Activated effector memory CD4-positive, alpha-beta T cell treated with anti-CD3 and anti-CD28 coated beads, Interleukin-2, amount 50 U/mL, for 16 hours (primary cell): ENCODE results near the gene IL1RL2.

Experiments used
- DNase-seq: peaks from one replicate; pipeline ENCODE4 v3.0.0-alpha.2; 2020

IL1RL2 gene

DNA sequence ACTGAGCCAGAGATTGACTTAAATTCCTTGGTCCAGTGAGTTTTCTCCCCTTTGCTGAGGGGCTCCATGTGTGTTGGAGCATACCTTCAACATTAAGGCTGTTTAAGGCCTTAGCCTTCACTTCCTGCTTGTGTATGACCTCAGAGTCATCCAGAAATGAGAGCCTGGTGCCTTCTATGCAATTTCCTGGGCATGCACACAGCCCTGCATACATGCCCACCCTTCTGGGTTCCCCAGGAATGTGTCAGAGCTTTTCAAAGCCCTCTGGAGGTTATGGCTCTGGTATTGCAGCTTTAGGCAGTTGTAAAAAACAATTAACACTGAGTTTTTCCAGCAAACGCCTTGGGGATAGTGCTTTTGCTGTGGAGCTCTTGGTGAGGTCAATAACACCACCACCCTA is 27.5 kb upstream of the IL1RL2 start:
- no peak for DNase-seq

DNA sequence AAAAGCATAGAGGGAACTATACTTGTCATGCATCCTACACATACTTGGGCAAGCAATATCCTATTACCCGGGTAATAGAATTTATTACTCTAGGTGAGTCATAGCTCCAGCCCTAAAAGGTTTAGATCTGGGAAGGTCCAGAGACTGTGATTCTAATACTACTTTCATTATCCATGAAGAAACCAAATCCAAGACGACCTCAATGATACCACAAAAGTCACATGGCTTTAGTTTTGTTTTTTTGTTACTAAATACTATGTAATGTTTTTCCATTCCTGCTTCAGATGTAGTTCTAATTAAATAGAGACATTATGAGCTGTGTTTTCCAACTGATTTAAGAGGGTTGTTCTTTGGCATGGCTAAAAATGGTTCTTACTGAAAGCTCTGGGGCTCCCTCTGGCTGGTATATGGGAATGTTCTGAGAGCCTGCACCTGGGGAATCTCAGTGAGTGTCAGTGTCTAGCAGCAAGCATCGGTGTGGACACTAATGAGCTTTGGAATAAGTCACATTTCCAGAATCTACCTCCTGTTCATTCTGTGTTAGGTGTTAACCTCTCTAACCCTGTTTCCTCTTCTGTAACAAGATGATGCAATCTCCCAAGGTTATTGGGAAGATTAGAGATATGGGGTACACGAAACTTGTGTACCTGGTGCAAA is 20.5 kb upstream of the IL1RL2 start:
- DNase-seq: no peak

DNA sequence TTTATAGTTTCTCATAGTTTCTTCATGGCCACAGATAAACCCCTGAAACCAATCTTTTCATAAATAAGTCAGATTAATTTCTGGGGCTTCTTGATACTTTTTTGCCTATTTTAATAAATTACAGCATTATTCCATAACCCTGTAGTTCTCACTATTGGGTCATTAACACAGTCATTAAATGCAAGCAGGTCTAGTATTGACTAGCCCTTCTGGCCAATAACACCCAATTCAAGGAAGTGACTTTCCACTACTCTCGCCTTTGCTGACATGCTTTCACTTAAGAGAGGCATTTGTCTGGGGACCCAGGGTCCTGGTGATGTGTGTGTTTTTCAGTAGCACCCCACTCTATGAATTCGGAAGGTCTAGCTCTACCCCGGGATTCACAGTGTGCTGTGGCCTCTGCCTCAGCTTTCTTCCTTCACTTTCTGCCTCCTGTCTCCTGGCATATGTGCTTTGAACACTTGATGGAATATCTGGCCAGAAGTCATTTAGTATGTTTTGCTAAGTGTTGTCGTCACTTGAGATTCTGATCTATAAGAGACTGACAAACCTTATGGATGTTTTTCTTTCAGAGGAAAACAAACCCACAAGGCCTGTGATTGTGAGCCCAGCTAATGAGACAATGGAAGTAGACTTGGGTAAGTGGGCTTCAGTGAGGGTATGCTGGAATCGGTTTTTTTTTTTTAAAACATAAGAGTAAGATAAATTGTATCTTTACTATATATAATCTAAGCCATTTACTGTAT is 18.6 kb upstream of the IL1RL2 start:
- no peak for DNase-seq

DNA sequence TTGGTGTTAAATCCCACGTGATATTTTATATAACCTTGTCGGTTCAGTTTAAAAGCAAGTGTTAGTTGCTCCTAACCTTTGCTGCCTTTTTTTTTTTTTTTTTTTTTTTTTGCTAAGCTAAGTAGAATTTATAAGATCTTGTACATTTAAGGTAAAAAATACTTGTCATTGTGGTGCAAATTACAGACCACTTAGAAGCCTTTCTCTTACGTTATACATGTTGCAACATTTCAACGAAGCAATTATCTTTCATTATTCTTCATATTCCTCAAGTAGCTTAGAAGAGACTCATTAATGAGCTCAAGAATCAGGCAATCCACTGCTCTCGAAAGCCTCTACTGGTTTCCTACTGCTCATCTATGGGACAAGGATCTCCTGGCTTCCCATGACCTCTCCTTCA is 14.9 kb upstream of the IL1RL2 start:
- no peak for DNase-seq

DNA sequence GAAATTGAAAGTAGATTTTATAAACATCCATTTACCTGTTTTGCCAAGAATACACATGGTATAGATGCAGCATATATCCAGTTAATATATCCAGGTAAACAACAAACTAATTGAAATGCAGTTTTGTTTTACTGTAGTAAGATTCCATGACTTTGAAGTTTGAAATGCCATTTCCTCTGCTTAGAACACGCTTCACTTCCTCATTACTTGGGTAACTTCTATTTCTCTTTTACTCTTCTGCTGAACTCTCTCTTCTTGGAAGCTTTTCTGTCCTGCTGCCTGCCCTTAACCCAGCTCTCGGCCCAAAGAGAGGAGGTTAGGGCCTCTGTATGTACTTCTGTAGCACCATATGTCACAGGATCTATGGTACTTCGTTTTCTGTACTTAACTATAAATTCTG is 14.1 kb upstream of the IL1RL2 start:
- DNase-seq: no peak

DNA sequence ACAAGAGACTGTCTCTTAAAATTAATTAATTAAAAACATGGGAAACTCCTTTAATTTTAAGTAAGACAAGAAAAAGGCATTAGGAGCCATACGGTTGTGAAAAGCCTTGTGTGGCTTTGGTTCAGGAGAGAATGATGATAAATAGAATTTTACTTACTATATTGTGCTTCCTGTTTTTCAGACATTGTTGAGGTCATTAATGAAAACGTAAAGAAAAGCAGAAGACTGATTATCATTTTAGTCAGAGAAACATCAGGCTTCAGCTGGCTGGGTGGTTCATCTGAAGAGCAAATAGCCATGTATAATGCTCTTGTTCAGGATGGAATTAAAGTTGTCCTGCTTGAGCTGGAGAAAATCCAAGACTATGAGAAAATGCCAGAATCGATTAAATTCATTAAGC is 10.7 kb upstream of the IL1RL2 start:
- no peak for DNase-seq

DNA sequence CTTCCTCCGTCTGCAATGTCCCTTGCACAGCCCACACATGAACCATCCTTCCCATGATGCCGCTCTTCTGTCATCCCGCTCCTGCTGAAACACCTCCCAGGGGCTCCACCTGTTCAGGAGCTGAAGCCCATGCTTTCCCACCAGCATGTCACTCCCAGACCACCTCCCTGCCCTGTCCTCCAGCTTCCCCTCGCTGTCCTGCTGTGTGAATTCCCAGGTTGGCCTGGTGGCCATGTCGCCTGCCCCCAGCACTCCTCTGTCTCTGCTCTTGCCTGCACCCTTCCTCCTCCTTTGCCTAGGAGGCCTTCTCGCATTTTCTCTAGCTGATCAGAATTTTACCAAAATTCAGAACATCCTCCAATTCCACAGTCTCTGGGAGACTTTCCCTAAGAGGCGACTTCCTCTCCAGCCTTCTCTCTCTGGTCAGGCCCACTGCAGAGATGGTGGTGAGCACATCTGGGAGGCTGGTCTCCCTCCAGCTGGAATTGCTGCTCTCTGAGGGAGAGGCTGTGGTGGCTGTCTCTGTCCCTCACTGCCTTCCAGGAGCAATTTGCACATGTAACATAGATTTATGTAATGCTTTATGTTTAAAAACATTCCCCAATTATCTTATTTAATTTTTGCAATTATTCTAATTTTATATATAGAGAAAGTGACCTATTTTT is 8.9 kb upstream of the IL1RL2 start:
- no peak for DNase-seq

DNA sequence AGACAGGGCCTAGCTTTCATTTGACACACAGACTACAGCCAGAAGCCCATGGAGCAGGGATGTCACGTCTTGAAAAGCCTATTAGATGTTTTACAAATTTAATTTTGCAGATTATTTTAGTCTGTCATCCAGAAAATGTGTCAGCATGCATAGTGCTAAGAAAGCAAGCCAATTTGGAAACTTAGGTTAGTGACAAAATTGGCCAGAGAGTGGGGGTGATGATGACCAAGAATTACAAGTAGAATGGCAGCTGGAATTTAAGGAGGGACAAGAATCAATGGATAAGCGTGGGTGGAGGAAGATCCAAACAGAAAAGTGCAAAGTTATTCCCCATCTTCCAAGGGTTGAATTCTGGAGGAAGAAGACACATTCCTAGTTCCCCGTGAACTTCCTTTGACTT is 7.8 kb upstream of the IL1RL2 start:
- DNase-seq: no peak

DNA sequence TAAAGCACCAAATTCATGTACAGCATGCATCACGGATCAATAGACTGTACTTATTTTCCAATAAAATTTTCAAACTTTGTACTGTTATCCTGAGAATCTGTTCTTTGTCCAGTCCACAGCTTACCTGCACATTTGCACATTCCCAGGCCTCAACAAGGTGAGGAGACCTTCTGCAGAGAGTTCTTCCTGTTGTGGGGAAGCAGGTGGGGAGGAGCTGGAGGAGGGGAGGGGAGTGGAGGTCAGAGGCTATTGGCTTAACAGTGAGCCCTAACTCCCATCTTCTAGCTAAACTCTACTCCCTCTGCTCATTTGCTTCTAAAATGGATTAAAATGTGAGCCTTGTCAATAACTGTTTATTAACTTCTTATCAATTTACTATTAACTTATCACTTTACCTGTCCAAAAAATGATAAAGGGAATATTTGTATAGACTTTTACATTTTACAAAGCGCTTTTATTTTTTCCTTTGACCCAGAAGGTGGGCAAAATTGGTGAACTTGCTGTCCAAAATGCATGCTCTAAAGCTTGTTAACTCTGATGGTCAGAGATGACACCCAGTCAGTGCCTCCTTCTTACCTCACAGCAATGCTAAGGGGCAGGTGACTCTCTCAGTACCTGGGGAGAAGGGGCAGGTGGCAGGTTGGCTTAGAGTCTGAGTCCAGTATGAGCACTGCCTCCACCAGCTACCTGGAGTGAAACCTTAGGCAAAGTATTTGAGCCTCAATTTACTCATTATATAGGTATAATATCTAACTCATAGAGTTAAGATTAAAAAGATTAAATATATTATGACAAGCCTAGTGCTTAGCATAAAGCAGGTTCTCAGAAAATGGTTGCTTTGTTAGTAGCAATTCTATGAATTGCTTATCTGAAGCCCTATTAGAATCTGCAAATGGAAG is 6.8 kb upstream of the IL1RL2 start:
- no peak for DNase-seq

DNA sequence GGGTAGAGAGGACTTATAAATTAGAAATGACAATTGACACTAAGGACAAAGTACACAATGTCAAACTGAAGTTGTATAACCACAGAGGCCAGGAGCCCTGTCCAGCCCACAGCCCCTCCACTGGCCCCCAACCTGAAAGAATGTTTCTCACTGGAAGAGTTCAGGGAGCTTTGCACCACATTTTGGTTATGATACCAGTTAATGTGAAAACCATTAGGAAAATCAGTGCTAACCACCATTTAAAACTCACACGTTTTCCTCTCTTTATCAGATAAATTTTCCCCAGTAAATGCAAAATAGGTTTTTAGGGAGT is 6.2 kb upstream of the IL1RL2 start:
- no peak for DNase-seq

DNA sequence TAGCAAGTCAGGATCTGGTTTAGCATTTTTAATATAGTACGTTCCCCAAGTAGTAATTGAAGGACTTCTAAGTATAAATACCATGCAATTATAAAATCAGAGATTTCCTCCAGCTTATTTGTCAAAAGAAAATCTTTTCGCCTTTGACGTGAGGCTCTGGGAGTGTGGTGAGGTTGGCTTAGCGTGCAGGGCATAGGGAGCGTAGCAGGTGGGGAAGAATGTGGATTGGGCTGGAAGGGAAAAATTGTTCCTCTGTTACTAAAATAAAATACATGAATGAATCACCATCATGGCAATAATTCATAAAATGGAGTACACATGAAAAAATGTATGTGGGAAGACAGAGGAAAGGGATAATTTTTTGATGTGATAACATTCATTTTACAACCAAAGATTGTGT is 5.4 kb upstream of the IL1RL2 start:
- no peak for DNase-seq

DNA sequence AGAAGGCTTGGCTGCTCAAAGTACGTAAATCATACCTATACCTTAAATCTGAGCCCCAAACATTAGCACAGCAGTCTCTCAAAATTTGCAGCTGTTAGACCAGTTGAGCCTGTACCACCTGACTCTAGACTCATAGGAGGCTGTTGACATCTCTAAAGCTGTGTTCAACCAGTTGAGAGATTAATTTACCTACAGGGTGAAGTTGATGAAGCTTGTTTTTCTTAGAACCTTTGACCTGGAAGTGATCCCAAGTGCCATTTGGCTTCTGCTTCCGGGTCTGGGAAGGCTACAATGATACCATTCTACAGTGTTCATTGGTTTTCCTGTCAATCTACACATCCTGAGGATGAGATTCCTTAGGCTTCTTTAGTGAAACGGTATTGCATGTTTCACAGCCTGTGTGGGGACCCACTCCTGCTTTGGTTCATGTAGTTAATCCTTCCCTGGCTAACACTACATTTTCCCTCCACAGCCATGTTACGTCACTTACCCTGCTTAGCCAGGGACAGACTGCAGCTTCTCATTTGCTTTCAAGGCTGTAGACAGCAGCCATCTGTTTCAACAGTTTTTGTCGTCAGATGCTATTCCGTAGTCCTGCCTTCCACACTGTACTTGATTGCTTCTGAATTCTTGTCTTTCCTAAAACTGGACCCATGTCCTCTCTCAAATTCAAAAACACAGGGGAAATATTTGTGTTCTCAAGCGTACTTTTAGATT is 4.7 kb upstream of the IL1RL2 start:
- DNase-seq: no peak

DNA sequence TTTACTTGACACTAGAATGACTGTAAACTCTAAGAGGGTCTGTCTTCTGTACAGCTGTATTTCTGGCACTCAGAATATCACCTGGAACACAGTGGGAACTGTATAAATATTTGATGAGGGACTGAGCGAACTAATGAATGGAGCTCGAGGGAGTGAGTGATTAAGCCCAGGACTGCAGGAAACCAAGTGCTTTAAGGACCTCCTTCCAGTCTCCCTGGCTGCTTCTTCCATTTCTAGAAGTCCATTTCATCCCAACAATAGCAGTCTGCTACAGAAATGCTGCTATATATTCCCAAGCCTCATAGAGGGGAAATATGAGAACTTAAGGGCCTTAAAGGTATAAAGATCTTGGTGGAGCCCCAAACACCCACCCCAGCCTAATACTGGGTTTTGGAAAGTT is 2.8 kb upstream of the IL1RL2 start:
- DNase-seq: no peak

DNA sequence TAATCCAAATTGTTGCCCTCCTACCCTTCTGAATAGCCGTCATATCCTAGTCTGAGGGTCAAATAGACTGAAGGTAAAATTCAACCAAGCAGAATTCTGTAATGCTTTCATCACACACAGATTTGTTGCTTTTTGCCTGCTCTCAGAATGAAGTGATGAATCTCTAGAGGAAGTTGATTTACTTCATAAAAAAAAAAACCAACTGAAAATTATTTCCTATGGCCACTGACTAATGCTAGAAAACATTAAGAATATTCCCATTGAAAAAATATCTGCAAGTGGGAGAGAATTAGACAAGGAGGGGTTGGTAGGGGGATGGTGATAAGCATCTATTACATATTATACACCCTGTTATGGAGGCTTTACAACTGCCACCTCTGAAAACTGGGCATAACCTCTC is 2.3 kb upstream of the IL1RL2 start:
- no peak for DNase-seq

DNA sequence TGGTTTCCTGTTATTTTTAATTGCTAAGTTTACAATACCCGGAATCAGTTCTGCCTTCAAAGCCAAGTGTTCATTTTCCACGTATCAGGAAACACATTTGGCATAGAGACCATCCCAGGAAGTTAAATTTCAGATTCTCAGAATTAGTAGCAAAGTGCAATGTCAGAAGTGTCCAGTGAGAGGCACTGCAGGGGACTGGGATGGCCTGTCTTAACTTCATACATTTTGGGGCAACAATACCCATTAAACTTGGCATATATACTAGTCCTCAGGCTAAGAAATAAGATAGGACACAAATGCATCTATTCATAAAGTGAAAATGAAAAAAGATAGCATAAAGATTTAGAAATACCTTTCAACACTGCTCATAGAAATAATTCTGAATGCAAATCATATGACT is 1.5 kb upstream of the IL1RL2 start:
- DNase-seq: no peak

DNA sequence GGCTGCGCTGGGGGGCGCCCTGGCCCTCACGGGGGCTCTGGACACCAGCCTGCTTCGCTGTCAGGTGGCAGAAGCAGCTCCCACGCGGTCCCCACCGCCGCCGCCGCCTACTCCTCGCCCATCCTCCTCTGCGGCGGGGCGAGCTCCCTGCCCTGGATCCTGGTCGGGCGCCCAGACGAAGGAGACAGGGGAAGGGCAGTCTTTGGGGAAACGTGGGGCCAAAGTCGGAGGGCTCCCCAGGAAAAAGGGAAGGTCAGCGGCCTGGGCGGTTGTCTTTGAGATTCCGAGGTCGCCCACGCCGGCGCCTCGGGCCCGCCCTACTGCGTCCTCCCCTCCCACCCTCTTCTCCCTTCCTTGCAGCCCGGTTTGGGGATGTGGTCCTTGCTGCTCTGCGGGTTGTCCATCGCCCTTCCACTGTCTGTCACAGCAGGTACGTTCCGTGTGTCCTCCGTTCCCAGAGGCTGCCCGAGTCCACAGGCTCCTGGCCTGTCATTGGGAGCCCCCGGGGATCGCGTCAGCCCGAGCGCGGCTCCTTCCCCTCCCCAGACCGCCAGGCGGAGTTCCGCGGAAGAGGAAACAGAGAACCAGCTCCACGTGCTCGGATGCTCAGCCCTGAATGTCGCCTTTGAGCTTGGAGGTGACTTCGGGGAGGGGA is 800 bp downstream of the IL1RL2 start:
- DNase-seq: peak; percentile 83

DNA sequence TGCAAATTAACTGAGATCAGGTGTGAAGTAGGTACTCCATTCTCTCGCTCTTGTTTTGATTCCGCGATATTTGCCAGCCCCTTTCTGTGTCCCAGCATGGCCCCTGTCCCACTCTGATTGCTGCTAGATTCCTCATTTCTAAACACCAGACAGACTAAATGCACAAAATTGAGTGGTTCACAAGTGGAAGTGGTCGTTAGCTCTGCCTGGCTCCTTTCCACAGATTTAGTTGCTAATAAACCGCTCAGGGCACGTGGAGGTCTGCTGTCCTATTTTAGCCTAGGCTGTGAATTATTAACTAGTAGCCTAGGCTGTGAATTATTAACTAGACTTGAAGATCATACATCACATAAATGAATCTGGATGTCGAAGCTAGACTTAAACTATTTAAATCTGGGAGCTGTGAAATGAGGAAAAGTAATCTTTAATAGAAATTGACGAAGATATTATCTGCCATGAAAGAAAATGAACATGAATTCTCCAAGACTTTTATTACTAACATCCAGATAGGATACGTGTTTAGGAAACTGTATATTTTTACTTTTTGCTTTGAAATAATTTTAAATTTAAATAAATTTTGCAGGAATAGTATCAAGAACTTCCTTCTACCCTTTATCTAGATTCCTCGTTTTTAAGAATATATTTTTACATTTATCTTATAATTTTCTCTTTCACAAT is 3.7 kb downstream of the IL1RL2 start:
- DNase-seq: no peak

DNA sequence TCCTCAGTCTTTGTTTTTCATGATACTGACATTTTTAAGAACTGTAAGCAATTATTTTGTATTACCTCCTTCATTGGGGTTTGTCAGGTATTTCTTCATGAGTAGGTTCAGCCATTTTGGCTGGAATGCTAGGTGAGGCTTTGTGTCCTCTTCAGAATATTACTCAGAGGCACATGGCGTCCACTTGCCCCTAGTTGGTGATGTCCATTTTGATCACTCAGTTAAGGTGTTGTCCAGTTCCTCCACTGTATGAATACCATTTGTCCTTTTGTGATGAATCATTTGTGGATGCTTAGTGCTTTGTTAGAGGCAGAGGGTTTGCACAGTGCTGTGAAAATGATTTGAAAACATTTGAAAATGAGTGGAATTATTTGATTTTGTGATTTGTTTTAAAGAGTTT is 4.7 kb downstream of the IL1RL2 start:
- no peak for DNase-seq

DNA sequence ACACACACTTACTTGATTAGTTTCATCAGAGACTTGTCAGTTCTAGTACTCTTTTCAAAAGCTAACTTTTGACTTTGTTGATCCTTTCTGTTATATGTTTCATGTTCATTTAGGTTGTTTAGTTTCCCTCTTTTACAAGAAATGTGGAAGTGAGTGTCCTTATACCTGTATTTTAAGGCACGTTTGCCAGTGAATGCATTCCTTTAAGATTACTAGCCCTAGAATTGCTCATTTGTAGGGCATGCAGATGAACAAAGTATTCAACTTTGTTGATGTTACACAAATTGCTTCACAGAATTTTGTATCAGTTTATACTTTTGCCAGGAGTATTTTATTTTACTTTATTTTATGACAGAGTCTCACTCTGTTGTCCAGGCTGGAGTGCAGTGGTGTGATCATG is 6.3 kb downstream of the IL1RL2 start:
- DNase-seq: no peak

DNA sequence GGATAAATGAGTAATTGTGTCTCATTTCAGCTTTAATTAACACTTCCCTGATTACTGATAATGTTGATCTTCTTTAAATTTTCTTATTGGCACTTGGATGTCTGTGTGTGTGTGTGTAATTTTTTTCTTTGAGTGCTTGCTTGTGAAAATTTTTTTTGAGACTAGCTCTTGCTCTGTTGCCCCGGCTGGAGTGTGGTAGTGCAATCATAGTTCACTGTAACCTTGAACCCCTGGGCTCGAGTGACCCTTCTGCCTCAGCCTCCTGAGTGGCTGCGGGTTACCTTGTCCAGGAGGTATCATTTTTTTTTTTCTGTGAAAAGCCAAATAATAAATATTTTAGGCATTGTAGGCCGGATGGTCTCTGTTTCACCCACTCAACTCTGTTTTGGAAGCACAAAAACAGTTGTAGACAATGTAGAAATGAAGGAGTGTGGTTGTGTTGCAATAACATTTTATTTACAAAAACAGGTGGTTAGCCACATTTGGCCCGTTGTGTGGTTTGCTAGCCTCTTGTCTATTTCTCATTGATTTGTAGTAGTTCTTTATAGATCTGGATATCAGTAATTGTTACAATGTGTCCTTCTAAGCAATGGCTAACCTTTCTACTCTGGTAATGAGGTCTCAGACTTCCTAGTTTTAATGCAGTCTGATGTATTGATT is 7.9 kb downstream of the IL1RL2 start:
- DNase-seq: no peak
